Gastrocnemius medialis (tissue), 4 donors: ENCODE data around the gene DENR. TPM values are rescaled to one million over a fixed set of nuclear protein-coding genes. Genes with fewer than 3 reads are reported as not detected.
A peak's percentile ranks its signal among the peaks of the same experiment; 100 is the strongest.
"Not testable (repeated sequence)": the region's sequence is repeated elsewhere in the genome, so short reads cannot be mapped to it uniquely, and the experiment has no call there.

Experiments used
- ATAC-seq, 2 donors: fragments of 150-250 bp; one replicate each; pipeline ENCODE4 v1.9.1; 2016
- DNase-seq, 2 donors: peaks; one replicate each; pipeline ENCODE4 v3.0.0-alpha.2; 2019
- H3K27ac ChIP-seq, 4 donors: fragments of 200-600 bp; sonication (generic); 1 replicate in 1 of 4; 2 replicates in 3 of 4; pipeline ENCODE4 v1.5.1; 2016 to 2018; ENCODE audit warnings: mild to moderate bottlenecking in 2 of 4, moderate library complexity in 1 of 4
- H3K27me3 ChIP-seq, 3 donors: fragments of 200-600 bp; sonication (generic) in 2 of 3; 1 replicate in 1 of 3; 2 replicates in 2 of 3; pipeline versions ENCODE4 v1.5.1 to v1.6.0; 2016 to 2019; ENCODE audit warnings: mild to moderate bottlenecking in 1 of 3, moderate library complexity in 1 of 3
- H3K36me3 ChIP-seq, 2 donors: fragments of 200-600 bp; sonication (generic) in 1 of 2; one replicate each; pipeline ENCODE4 v1.5.1; 2017 to 2018
- H3K4me1 ChIP-seq, 2 donors: fragments of 200-600 bp; sonication (generic) in 1 of 2; one replicate each; pipeline ENCODE4 v1.5.1; 2016 to 2017; ENCODE audit warnings: mild to moderate bottlenecking in 2 of 2
- H3K4me3 ChIP-seq, 4 donors: fragments of 200-600 bp; sonication (generic) in 3 of 4; 1 replicate in 1 of 4; 2 replicates in 3 of 4; pipeline ENCODE4 v1.5.1; 2016 to 2019; ENCODE audit warnings: mild to moderate bottlenecking in 2 of 4
- H3K9me3 ChIP-seq, 3 donors: fragments of 200-600 bp; sonication (generic) in 2 of 3; 1 replicate in 1 of 3; 2 replicates in 2 of 3; pipeline ENCODE4 v1.5.1; 2016 to 2019
- CTCF ChIP-seq, 5 experiments: fragments of 450-650 bp in 3 of 5; fragments of 200-600 bp in 2 of 5; sonication (generic) in 2 of 5; IDR thresholded peaks in 4 of 5; conservative IDR thresholded peaks in 1 of 5; 1 replicate in 4 of 5; 2 replicates in 1 of 5; pipeline ENCODE4 v1.5.1; 2016 to 2019; ENCODE audit warnings: antibody characterized with exemption in 5 of 5, mild to moderate bottlenecking in 3 of 5, moderate library complexity in 3 of 5
- POLR2A ChIP-seq, 2 donors: fragments of 450-650 bp; IDR thresholded peaks; one replicate each; pipeline ENCODE4 v1.6.1; 2017; ENCODE audit warnings: antibody characterized with exemption in 2 of 2, mild to moderate bottlenecking in 2 of 2, moderate library complexity in 2 of 2
- in situ Hi-C, 4 donors: fragments of 200-750 bp; cut with MboI; loops; one replicate each; pipeline versions ENCODE4 v1.15.0 to v1.8.0; 2017; ENCODE audit warnings: low sequenced_read_pairs in 4 of 4
- intact Hi-C: fragments of 100-400 bp; cut with DNase I; formaldehyde crosslinking; loops from one replicate; pipeline ENCODE4 v1.15.1; 2023; ENCODE audit warnings: low total_unique reads
- total RNA-seq, 4 donors: library from RNA; depleted of rRNA; stranded (reverse); fragments of >200 nt; gene quantifications; one replicate each; pipeline versions ENCODE4 v1.1.0 to v1.2.3, GENCODE V29; 2016

Gene DENR
- total RNA-seq, result 10 to 100 TPM; 16.1 to 26.2 (median 23.5) TPM

- Histone ChIP-seq H3K27ac (peak within 1 kb of the TSS; percentile 83 to 93 (median 90)), H3K9me3 (no peaks in the 10 kb centered on the region), H3K27me3 (no peaks in the 10 kb centered on the region), H3K4me1 (peaks cover 6 to 16% of the 10 kb centered on the region in 2 donors), H3K4me3 (peak within 1 kb of the TSS; percentile 74 to 98 (median 92)), H3K36me3 (peaks cover 0 to 38% of the 10 kb centered on the region in 2 donors)
- intact Hi-C loops (loop anchor here (1.0 to 10.0 kb wide), 4 partner anchors 114 to 528 kb away; partner anchors contain the start of genes DIABLO, KNTC1 and ZCCHC8), in situ Hi-C loops (loop anchor here in 1 of 4 donors (25.0 kb wide), 1 partner anchor 240 kb away; the partner anchor contains the start of gene ZCCHC8)
- ATAC-seq (peak; percentile 97 to 99), DNase-seq (peak; percentile 96 to 97)
- TF ChIP-seq POLR2A (IDR thresholded peaks at IDR 0.05), result peak; percentile 73 to 82
- TF ChIP-seq CTCF (IDR thresholded peaks at IDR 0.05 in 4 of 5, conservative IDR thresholded peaks at IDR 0.05 in 1 of 5), result peak; percentile 49 to 84 (median 79)
Measured at GRCh38 chr12:122752464-122753318, at the start of gene DENR. TSS of gene DENR (plus strand) at chr12:122752824. CDS start at chr12:122753702, 878 bp downstream.

GRCh38 chr12:122702890-122703611, 49.6 kb upstream of the DENR start, which contains the start of gene HCAR2:
TSS of gene HCAR2 (minus strand) at chr12:122703357. CDS start at chr12:122703283, 74 bp downstream.
- H3K27me3 ChIP-seq, in situ Hi-C loops, H3K27ac ChIP-seq, intact Hi-C loops, H3K4me1 ChIP-seq, H3K36me3 ChIP-seq, H3K4me3 ChIP-seq, ATAC-seq, H3K9me3 ChIP-seq, DNase-seq: not testable (repeated sequence)

GRCh38 chr12:122703841-122704240, 48.8 kb upstream of the DENR start:
- H3K4me1 ChIP-seq, H3K27me3 ChIP-seq, H3K36me3 ChIP-seq, H3K9me3 ChIP-seq, DNase-seq, ATAC-seq, H3K27ac ChIP-seq, in situ Hi-C loops, intact Hi-C loops, H3K4me3 ChIP-seq: not testable (repeated sequence)

GRCh38 chr12:122709287-122709686, 43.3 kb upstream of the DENR start:
- H3K27me3 ChIP-seq, in situ Hi-C loops, H3K4me1 ChIP-seq, H3K27ac ChIP-seq, H3K9me3 ChIP-seq, H3K36me3 ChIP-seq, intact Hi-C loops, H3K4me3 ChIP-seq, DNase-seq, ATAC-seq: not testable (repeated sequence)

GRCh38 chr12:122710341-122710740, 42.3 kb upstream of the DENR start:
- in situ Hi-C loops, H3K27ac ChIP-seq, H3K9me3 ChIP-seq, H3K27me3 ChIP-seq, intact Hi-C loops, H3K4me3 ChIP-seq, DNase-seq, ATAC-seq, H3K36me3 ChIP-seq, H3K4me1 ChIP-seq: not testable (repeated sequence)

GRCh38 chr12:122711266-122711665, 41.4 kb upstream of the DENR start:
- H3K4me1 ChIP-seq, H3K27ac ChIP-seq, ATAC-seq, intact Hi-C loops, H3K27me3 ChIP-seq, H3K9me3 ChIP-seq, H3K4me3 ChIP-seq, DNase-seq, in situ Hi-C loops, H3K36me3 ChIP-seq: not testable (repeated sequence)

GRCh38 chr12:122713491-122714188, 39.0 kb upstream of the DENR start:
- ATAC-seq, result peak in 1 of 2 donors; percentile 19
- in situ Hi-C loops, H3K36me3 ChIP-seq, H3K27ac ChIP-seq, H3K9me3 ChIP-seq, H3K4me1 ChIP-seq, DNase-seq, intact Hi-C loops, H3K27me3 ChIP-seq, H3K4me3 ChIP-seq: not testable (repeated sequence)

- H3K27me3 ChIP-seq, ATAC-seq, H3K4me3 ChIP-seq, H3K27ac ChIP-seq, in situ Hi-C loops, H3K36me3 ChIP-seq, DNase-seq, intact Hi-C loops, H3K9me3 ChIP-seq, H3K4me1 ChIP-seq: not testable (repeated sequence)
Measured at GRCh38 chr12:122715211-122715610, 37.4 kb upstream of the DENR start.

GRCh38 chr12:122716658-122717057, 36.0 kb upstream of the DENR start, which contains the start of gene HCAR3:
TSS of gene HCAR3 (minus strand) at chr12:122716811. CDS start at chr12:122716737, 74 bp downstream.
- H3K36me3 ChIP-seq, intact Hi-C loops, DNase-seq, H3K27me3 ChIP-seq, in situ Hi-C loops, ATAC-seq, H3K4me3 ChIP-seq, H3K9me3 ChIP-seq, H3K27ac ChIP-seq, H3K4me1 ChIP-seq: not testable (repeated sequence)
